Measurements from ENCODE around the gene DHRS9.

DNA sequence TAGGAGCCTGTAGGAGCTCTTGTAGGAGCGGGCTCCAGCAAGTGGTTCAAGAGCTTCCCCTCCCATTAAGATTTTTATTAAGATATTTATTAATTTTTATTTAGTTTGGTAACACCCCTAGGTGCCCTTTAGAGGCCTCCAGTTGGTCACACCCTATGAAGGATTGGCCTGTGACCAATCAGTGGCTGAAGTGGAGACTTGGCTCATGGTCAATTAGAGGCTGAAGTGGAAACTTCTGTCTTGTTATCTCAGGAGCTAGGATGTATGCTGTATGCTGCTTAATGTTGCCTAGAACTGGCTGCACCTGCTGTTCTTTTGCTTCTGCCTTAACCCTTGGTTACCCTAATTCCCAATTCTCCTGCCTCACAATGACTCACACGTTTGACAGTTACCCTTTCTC, 48.7 kb downstream of the DHRS9 start:
- no peak for TF ChIP-seq POLR2A (IDR thresholded peaks at IDR 0.05; ENCODE audit: low read depth, low read length)
- TF ChIP-seq, protein P1, sequence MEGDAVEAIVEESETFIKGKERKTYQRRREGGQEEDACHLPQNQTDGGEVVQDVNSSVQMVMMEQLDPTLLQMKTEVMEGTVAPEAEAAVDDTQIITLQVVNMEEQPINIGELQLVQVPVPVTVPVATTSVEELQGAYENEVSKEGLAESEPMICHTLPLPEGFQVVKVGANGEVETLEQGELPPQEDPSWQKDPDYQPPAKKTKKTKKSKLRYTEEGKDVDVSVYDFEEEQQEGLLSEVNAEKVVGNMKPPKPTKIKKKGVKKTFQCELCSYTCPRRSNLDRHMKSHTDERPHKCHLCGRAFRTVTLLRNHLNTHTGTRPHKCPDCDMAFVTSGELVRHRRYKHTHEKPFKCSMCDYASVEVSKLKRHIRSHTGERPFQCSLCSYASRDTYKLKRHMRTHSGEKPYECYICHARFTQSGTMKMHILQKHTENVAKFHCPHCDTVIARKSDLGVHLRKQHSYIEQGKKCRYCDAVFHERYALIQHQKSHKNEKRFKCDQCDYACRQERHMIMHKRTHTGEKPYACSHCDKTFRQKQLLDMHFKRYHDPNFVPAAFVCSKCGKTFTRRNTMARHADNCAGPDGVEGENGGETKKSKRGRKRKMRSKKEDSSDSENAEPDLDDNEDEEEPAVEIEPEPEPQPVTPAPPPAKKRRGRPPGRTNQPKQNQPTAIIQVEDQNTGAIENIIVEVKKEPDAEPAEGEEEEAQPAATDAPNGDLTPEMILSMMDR (conservative IDR thresholded peaks at IDR 0.05; ENCODE audit: low read depth, low read length): no peak
